LNCaP clone FGC (cell line): ENCODE data around the gene MTMR1.

Experiments
- DNase-seq: peaks from one replicate; pipeline ENCODE4 v3.0.0-alpha.2; 2011; ENCODE audit warnings: low read depth
- H3K4me3 ChIP-seq: 2 replicates; pipeline ENCODE4 v1.5.1; 2011; ENCODE audit warnings: mild to moderate bottlenecking, low read depth, low read length, control low read depth
- CTCF ChIP-seq: IDR thresholded peaks from 2 replicates; pipeline ENCODE4 v1.5.1; 2012; ENCODE audit warnings: mild to moderate bottlenecking; ENCODE audit not compliant: control insufficient read depth, insufficient read depth; ENCODE audit errors: extremely low read depth

MTMR1 gene

GRCh38 chrX:150792949-150793527 lies 99.8 kb downstream of the MTMR1 start:
- TF ChIP-seq CTCF: no peak
- no peak overlapping the region for H3K4me3 ChIP-seq
- DNase-seq: no peak

GRCh38 chrX:150805736-150806135 lies 112.5 kb downstream of the MTMR1 start:
- H3K4me3 ChIP-seq: no peak overlapping the region
- no peak for DNase-seq
- no peak for TF ChIP-seq CTCF

GRCh38 chrX:150806827-150807226 lies 113.6 kb downstream of the MTMR1 start:
- no peak overlapping the region for H3K4me3 ChIP-seq
- peak; percentile 75 for DNase-seq
- no peak for TF ChIP-seq CTCF

GRCh38 chrX:150813922-150814321 lies 120.7 kb downstream of the MTMR1 start:
- H3K4me3 ChIP-seq: no peak overlapping the region
- DNase-seq: no peak
- TF ChIP-seq CTCF: no peak
